Measurements from ENCODE around the gene MEF2C.
A peak's percentile ranks its signal among the peaks of the same experiment; 100 is the strongest.

- TF ChIP-seq POLR2AphosphoS5 (IDR thresholded peaks at IDR 0.05; ENCODE audit: borderline replicate concordance, low read depth, low read length): peak; percentile 67
- no peak for TF ChIP-seq FOXP2 (optimal IDR thresholded peaks at IDR 0.05; ENCODE audit: control extremely low read depth, extremely low read length, insufficient read depth)
- no peak for TF ChIP-seq EZH2 (IDR thresholded peaks at IDR 0.05)
These were observed 209.5 kb downstream of the MEF2C start for GRCh38 chr5:88673253-88674105.
